GM19372 (cell line): ENCODE measurements around the gene ARHGEF2.
A peak's percentile ranks its signal among the peaks of the same experiment; 100 is the strongest.

ENCODE experiments used
- ATAC-seq: cut with Tn5 transposase; IDR thresholded peaks from one replicate; pipeline ENCODE4 v1.9.1; 2021; ENCODE audit warnings: mild to moderate bottlenecking, low read depth, moderate library complexity; ENCODE audit not compliant: unreplicated experiment

The ARHGEF2 gene

DNA sequence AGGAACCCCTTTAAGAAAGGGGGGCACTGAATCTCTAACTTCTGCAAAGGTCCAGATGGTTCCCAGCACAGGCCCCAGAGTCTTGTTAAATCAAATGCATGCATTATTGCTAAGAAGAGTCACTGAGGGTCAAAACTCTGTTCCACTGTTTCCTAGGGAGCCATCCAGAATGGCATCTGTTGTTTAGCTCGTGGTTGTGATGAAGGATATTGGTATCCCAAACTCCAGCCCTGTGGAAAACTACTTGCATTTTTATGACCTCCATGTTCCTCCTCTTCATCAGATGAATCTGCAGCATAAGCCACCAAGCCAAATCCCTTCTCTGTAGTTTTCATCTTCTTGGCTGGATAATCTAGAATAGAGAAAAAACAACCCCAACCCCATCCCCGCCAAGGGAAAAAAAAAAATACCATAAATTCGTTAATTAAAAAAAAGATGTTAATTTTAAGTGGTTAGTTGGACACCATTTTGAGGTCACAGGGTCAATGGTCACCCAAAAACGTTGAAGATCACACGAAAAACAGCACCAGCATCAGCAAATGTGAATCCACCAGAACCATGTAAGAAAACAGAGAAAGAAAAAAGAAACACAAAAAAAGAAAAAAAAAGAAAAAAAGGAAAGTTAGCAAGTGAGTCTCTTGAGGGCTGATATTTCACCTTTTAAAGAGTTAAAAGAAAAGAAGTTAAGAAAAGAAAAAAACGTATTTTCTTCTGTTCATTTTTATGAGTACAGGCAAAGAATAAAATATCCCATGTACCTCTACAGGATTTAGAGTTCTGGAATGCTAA lies 64.2 kb downstream of the ARHGEF2 start:
- no peak for ATAC-seq

DNA sequence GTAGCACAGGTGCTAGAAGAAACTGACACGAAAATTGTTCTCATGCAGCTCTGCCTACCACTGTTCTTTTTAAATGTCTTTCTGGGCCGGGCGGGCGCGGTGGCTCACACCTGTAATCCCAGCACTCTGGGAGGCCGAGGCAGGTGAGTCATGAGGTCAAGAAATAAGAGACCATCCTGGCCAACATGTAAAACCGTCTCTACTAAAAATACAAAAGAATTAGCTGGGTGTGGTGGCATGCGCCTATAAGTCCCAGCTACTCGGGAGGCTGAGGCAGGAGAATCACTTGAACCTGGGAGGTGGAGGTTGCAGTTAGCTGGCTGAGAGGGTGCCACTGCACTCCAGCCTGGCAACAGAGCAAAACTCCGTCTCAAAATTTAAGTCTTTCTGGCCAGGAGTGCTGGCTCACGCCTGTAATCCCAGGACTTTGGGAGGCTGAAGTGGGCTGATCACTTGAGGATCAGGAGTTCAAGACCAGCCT lies 66.3 kb downstream of the ARHGEF2 start:
- ATAC-seq: no peak

DNA sequence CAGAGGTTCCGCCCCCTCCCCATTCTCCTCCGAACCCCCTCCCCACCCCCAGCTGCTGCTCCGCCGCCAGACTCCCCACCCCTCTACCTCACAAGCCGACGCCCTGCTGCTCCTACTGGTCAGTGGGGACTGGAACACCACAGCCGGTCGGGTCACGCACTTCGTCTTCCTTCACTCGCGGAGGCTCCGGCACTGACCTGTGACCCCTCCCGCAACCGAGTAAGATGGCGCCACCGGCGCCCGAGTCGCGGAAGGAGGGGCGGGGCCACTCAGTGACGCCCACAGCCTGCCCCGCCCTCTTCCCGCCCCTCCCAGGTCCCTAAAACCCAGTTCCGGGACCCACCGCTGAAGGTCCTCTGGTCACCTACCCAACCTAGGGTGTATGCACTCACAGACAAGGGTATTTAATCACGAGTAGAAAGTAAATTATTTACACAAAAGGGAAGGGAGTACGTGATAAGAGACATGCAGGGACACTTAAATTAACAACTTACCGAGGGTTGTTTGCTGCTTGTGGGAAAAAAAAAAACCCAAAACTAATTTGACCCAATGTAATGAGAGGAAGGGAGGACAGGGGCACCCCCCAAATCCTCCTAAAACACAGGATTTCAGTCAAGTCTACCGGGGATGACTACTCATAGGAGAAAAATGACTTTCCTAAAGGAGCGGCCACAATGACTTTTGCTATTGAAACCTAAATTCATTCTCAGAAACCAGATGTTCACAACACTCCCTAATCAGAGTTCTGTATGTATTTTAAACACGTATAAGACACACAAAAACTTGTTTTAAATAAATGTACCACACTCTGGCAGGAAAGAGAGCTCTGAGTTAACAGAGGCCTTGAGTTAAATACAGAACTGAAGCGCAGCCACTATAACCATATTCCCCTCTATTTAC lies 66.9 kb downstream of the ARHGEF2 start, which contains the start of gene RIT1:
Gene RIT1, minus strand, starts transcription at position 194 of the 900 bp plus-strand sequence. CDS start 588 bp downstream, outside the sequence.
- ATAC-seq: peak; percentile 75

DNA sequence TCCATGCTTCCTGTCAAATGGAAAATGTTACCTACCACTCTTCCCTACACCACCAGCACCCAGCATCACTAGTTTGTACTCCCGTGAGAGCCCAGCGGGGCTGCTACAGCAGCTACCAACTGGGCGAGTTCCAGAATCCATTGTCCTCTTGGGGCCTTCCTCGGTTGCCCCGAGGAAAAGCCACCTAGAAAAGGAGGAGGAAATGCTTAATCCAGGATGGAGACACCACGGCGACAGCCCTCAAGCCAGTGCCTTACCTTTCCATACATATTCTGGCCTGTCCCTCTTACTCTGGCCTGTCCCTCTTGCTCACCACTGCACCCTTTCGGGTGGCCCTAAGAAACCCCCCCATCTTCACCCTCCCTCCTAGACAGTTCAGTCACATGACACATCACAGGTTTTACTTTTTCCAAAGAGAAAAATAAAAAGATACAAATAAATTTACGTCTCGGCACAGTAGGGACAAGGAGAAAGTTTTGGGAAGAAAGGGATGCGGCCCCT lies 67.7 kb downstream of the ARHGEF2 start:
- ATAC-seq: peak; percentile 30

DNA sequence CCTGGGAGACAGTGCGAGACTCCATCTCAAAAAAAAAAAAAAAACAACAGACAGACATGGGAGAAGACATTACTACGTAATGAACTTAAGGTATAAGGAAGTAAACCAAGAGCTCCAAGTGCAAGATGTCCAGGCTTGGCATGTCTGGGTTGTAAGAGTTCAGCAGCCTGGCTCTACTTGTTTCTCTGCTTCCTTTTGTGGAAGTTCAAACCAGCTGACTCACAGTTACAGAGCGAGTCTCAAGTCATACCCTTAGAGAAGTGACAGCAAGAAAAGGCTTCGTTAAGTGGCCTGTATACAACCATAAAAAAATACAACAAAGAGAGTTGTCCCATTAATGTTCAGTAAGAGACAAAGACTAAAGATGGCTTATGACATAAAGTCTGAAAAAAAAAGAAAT lies 68.5 kb downstream of the ARHGEF2 start:
- ATAC-seq: no peak

DNA sequence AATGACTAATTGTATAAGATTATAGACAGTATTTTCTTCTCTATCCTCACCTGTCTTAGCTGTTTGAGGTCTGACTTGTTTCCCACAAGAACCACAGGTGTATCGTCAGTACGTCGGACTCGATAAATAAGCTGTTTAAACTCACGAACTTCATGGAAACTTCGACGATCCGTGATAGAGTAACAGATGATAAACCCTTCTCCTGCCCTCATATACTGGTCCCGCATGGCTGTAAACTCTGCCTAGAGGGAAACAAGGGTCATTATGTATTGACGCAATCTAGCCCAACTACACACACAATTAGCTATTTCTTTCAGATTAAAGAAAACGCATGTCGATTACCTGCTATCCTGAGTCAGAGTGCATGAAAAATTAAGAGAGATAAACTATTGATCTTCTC lies 74.1 kb downstream of the ARHGEF2 start:
- ATAC-seq: no peak

DNA sequence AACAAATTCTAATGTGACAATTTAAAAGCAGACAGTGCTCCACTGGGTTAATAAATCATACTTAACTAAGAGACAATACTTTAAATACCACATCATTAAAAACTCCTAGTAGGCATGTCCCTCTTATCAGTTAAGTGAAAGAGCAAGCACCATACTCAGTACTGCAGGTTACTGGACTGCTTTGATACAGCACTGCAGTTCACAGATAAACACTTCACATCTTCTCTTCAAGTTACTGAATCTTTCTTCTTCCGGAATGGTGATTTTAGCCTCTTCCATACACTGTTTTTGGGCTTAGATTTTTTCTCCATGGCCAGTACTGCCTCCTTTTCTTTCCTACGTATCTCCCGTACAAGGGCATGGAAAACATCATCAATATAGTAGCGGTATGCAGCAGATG lies 78.2 kb downstream of the ARHGEF2 start:
- no peak for ATAC-seq

DNA sequence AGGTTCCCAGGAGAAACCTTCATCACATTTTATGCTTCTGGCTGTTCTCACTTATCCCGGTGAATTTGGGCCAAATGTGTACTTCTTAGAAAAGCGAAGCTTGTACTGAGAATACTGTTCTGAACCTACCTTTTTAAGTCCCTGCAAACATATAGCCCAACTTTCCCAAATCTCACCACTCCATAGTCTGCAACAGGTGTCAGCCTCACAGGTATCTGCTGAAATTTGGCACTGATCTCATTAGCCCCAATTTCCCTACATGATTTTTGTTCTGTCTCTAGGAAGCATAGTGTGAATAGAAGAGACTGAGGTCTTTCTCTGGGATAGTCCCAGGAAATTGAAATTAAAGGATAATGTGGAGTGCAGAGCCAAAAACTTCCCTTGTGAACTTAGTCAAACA lies 78.7 kb downstream of the ARHGEF2 start:
- ATAC-seq: no peak

DNA sequence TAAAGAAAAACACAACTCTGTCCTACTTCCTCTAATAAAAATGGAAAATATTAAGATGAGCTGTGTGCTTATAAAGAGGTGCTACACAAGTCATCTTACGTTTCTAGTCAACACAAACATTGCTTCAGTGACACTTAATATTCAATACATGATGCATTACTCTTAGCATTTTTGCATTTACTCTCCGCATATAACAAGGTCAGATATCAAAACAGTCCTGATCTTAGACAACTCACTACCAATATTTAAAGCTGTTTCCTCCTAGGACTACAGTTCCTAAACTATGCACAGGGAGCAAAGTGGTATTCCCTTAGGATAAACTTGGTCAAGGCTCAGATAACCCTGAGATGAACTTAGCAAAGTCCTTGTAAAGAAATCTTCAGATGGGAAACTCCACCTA lies 79.5 kb downstream of the ARHGEF2 start:
- ATAC-seq: no peak

DNA sequence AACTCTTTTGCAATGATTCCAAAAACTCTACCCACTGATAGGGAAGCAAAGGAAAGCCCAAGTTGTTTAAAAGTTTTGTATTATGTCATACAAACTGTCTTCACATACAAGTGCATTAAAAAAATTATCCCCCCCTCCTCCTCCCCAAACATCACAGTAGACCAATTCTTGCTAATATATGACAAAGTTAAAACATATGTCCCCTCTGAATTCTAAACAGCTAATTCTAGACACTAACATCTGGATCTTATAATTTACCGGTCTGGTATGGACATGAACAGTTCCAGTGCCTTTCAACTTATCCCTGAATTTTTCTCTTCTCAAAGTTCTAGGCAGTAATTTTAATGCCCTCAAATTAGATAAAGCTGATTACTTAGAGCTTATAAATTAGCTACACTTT lies 80.6 kb downstream of the ARHGEF2 start:
- no peak for ATAC-seq
